GM21717 (cell line): ENCODE measurements around the gene TAF9.
A peak's percentile ranks its signal among the peaks of the same experiment; 100 is the strongest.
"Not testable (repeated sequence)": the region's sequence is repeated elsewhere in the genome, so short reads cannot be mapped to it uniquely, and the experiment has no call there.

Experiments used
- ATAC-seq: cut with Tn5 transposase; IDR thresholded peaks from one replicate; pipeline ENCODE4 v1.9.1; 2021; ENCODE audit warnings: mild to moderate bottlenecking, moderate library complexity; ENCODE audit not compliant: unreplicated experiment

TAF9 gene

DNA sequence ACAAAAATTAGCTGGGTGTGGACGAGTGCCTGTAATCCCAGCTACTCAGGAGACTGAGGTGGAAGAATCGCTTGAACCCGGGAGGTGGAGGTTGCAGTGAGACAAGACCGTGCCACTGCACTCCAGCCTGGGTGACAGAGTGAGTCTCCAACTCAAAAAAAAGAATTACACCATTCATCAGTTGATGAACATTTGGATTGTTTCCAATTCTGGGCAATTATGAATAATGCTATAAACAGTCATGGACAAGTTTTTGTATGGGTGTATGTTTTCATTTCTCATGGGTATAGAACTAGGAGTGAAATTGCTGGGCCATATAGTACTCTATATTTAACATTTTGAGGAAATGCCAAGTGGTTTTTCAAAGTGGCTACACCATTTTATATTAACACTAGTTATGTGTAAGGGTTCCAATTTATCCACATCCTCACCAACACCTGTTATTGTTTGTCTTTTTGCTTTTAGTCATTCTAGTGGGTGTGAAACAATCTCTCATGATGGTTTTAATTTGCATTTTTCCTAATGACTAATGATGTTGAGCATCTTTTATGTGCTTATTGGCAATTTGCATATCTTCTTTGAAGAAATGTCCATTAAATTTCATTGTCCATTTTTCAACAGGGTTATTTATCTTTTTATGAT is 27.7 kb downstream of the TAF9 start:
- no peak for ATAC-seq

GRCh38 chr5:69335341-69335935 is 33.9 kb downstream of the TAF9 start:
- ATAC-seq: no peak

DNA sequence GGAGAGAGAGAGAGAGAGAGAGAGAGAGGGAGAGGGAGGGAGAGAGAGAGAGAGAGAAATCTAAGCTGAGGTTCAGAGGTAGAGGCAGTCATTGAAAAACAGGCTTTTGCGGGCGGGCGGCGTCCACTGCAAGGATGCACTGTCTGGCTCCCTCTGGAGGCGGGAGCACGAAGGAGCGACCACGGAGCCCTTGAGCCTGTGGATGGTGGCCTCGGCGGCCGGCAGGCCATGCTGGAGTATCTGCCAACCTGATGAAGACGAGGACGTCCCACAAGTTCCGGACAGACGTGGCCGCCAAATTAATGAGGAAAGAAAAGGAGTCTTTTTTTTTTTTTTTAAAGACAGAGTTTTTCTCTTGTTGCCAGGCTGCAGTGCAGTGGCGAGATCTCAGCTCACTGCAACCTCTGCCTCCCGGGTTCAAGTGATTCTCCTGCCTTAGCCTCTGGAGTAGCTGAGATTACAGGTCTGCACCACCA is 34.5 kb downstream of the TAF9 start:
- ATAC-seq: peak; percentile 46

- ATAC-seq: not testable (repeated sequence)
Observed at GRCh38 chr5:69333668-69334315, 35.5 kb downstream of the TAF9 start.

- ATAC-seq: no peak
Observed at GRCh38 chr5:69331528-69332445, 37.5 kb downstream of the TAF9 start.

GRCh38 chr5:69329905-69330489 is 39.3 kb downstream of the TAF9 start:
- no peak for ATAC-seq

- no peak for ATAC-seq
Observed at GRCh38 chr5:69326365-69326764, 43.0 kb downstream of the TAF9 start.

DNA sequence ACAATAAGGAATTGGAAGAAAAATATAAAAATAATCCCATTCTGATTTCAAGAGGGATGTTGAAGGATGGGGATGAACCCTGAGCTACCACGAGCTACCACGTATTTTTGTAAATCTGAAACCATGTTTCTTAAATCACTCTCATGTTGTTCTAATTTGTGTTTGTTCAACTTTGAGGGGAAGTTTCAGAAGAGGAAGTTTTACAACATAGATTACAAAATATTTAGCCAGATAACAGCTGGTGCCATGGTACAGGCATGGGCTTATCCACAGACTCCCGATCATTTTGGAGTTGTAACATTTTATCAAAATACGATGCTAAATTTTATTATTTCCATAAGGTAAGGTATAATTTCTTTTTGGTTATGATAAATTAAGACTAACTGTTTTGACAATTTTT is 51.9 kb downstream of the TAF9 start:
- ATAC-seq: no peak

GRCh38 chr5:69315972-69316371 is 53.3 kb downstream of the TAF9 start:
- no peak for ATAC-seq
